NCI-H1417 treated with DMSO at 0.1 percent for 48 hours (cell line): ENCODE measurements around the gene CNBP.

Experiments
- DNase-seq: peaks from one replicate; lab custom pipeline; 2025; lab: John Stamatoyannopoulos, UW

The CNBP gene

GRCh38 chr3:129130291-129130813 lies 53.3 kb downstream of the CNBP start:
- DNase-seq = no peak

- DNase-seq = no peak
Measured at GRCh38 chr3:129128357-129129155, 55.1 kb downstream of the CNBP start.

GRCh38 chr3:129126726-129127280 lies 56.9 kb downstream of the CNBP start:
- no peak for DNase-seq

- no peak for DNase-seq
Measured at GRCh38 chr3:129123314-129124060, 60.2 kb downstream of the CNBP start.

- DNase-seq = no peak
Measured at GRCh38 chr3:129122412-129123011, 61.2 kb downstream of the CNBP start.

- no peak for DNase-seq
Measured at GRCh38 chr3:129121792-129122411, 61.8 kb downstream of the CNBP start, which contains the start of gene RAB43. RAB43 (minus strand) TSS chr3:129121804; CDS start chr3:129121489, 315 bp downstream.

GRCh38 chr3:129121016-129121791 lies 62.5 kb downstream of the CNBP start:
- no peak for DNase-seq

- no peak for DNase-seq
Measured at GRCh38 chr3:129120254-129121004, 63.3 kb downstream of the CNBP start.

- no peak for DNase-seq
Measured at GRCh38 chr3:129119365-129120100, 64.2 kb downstream of the CNBP start.

- DNase-seq = no peak
Measured at GRCh38 chr3:129118745-129119144, 65.0 kb downstream of the CNBP start.
